GM23248 (cell line): ENCODE results near the gene F10. TPM values are rescaled to one million over a fixed set of nuclear protein-coding genes. Genes with fewer than 3 reads are reported as not detected.

ENCODE experiments used
- DNase-seq: peaks from one replicate; pipeline ENCODE4 v3.0.0-alpha.2; 2015
- H2AFZ ChIP-seq: fragments of 200-600 bp; sonication (generic); 2 replicates; pipeline ENCODE4 v1.6.1; 2016; ENCODE audit warnings: antibody characterized with exemption
- H3F3A ChIP-seq: fragments of 200-600 bp; sonication (generic); 2 replicates; pipeline ENCODE4 v1.6.1; 2016; ENCODE audit warnings: mild to moderate bottlenecking, antibody characterized with exemption, mixed run types; ENCODE audit not compliant: insufficient read depth
- H3K27ac ChIP-seq: fragments of 200-600 bp; sonication (generic); 2 replicates; pipeline ENCODE4 v1.5.1; 2016; ENCODE audit warnings: mild to moderate bottlenecking
- H3K27me3 ChIP-seq: fragments of 200-600 bp; sonication (generic); replicated peaks from 2 replicates; pipeline ENCODE4 v1.6.1; 2016; ENCODE audit warnings: mild to moderate bottlenecking; ENCODE audit not compliant: insufficient read depth
- H3K36me3 ChIP-seq: fragments of 200-600 bp; sonication (generic); 2 replicates; pipeline ENCODE4 v1.6.1; 2016; ENCODE audit warnings: low read depth, mild to moderate bottlenecking
- H3K4me1 ChIP-seq: fragments of 200-600 bp; sonication (generic); 2 replicates; pipeline ENCODE4 v1.6.1; 2016; ENCODE audit warnings: mild to moderate bottlenecking; ENCODE audit not compliant: insufficient read depth
- H3K4me2 ChIP-seq: fragments of 200-600 bp; sonication (generic); one replicate; pipeline ENCODE4 v1.6.1; 2016; ENCODE audit warnings: mild to moderate bottlenecking; ENCODE audit not compliant: unreplicated experiment
- H3K4me3 ChIP-seq: fragments of 200-600 bp; sonication (generic); 2 replicates; pipeline ENCODE4 v1.5.1; 2016; ENCODE audit warnings: mild to moderate bottlenecking
- H3K79me2 ChIP-seq: fragments of 200-600 bp; sonication (generic); 2 replicates; pipeline ENCODE4 v1.6.1; 2016; ENCODE audit warnings: mild to moderate bottlenecking; ENCODE audit not compliant: insufficient read depth
- H3K9ac ChIP-seq: fragments of 200-600 bp; sonication (generic); 2 replicates; pipeline ENCODE4 v1.6.1; 2016; ENCODE audit warnings: mild to moderate bottlenecking
- H3K9me2 ChIP-seq: fragments of 200-600 bp; sonication (generic); 2 replicates; pipeline ENCODE4 v1.6.1; 2016; ENCODE audit warnings: mixed run types, mild to moderate bottlenecking, moderate library complexity; ENCODE audit not compliant: insufficient read depth
- H3K9me3 ChIP-seq: fragments of 200-600 bp; sonication (generic); one replicate; pipeline ENCODE4 v1.6.1; 2017; ENCODE audit warnings: low read depth
- H4K20me1 ChIP-seq: fragments of 200-600 bp; sonication (generic); 2 replicates; pipeline ENCODE4 v1.6.0; 2016; ENCODE audit not compliant: insufficient read depth
- EZH2 ChIP-seq: fragments of 200-600 bp; sonication (generic); IDR thresholded peaks from 2 replicates; pipeline ENCODE4 v1.6.1; 2018; ENCODE audit warnings: antibody characterized with exemption, mild to moderate bottlenecking; ENCODE audit not compliant: insufficient read depth, poor library complexity, severe bottlenecking
- EZH2phosphoT487 ChIP-seq: fragments of 200-600 bp; sonication (generic); IDR thresholded peaks from 2 replicates; pipeline ENCODE4 v1.6.1; 2018; ENCODE audit warnings: antibody characterized with exemption, moderate library complexity, mild to moderate bottlenecking, low read depth; ENCODE audit not compliant: insufficient read depth
- WGBS, 2 experiments: methylation state at CpG; one replicate each; pipeline ENCODE4 v1.1.6; 2015 to 2017; ENCODE audit warnings: low lambda C conversion rate in 2 of 2, low coverage in 1 of 2; ENCODE audit errors: missing lambda C conversion rate in 2 of 2; 5-methylcytosine and 5-hydroxymethylcytosine counted together
- in situ Hi-C: fragments of 300-500 bp; cut with MboI; formaldehyde crosslinking; loops from 2 replicates; pipeline ENCODE4 v1.15.0; 2020
- polyA plus RNA-seq: library from polyadenylated mRNA; unstranded; fragments of >200 nt; fragmentation: Nextera tagmentation; extraction: Ambion mirVana; gene quantifications from 2 replicates; pipeline ENCODE4 v1.2.1, GENCODE V29; 2016
- total RNA-seq: library from RNA; depleted of rRNA; stranded (reverse); fragments of >200 nt; shearing (Covaris generic); gene quantifications from 2 replicates; pipeline ENCODE4 v1.2.3, GENCODE V29; 2014

The F10 gene
- total and polyA plus RNA-seq, 2 experiments from 2014 or later, result 7.8 to 9.1 TPM

GRCh38 chr13:113151745-113152690 lies 29.4 kb downstream of the F10 start:
- no peak overlapping the region for H3K27ac ChIP-seq
- in situ Hi-C loops, result no loop called here
- no peaks in the 10 kb centered on the region for H3K9me2 ChIP-seq
- no peaks in the 10 kb centered on the region for H3K36me3 ChIP-seq
- no peaks in the 10 kb centered on the region for H3K79me2 ChIP-seq
- H3K4me1 ChIP-seq, result peaks cover 4% of the 10 kb centered on the region; the same call in 1 of the 2 replicates
- H4K20me1 ChIP-seq, result no peaks in the 10 kb centered on the region
- peak overlapping the region; percentile 68 for H3K4me3 ChIP-seq
- H3K9ac ChIP-seq, result peak overlapping the region; percentile 50
- H3K27me3 ChIP-seq, result no peaks in the 10 kb centered on the region
- peak overlapping the region; percentile 53 for H3K4me2 ChIP-seq
- H3K9me3 ChIP-seq, result no peaks in the 10 kb centered on the region
- peak; percentile 81 for DNase-seq
- no peak for TF ChIP-seq EZH2phosphoT487
- TF ChIP-seq EZH2, result no peak
- WGBS, 2 experiments, result 42 to 58% methylated on average over 19 to 28 of the region's 28 CpGs
- peak overlapping the region; percentile 93 for H2AFZ ChIP-seq
- H3F3A ChIP-seq, result peaks cover 8% of the 10 kb centered on the region; the same call in 1 of the 2 replicates

GRCh38 chr13:113152691-113152983 lies 30.0 kb downstream of the F10 start:
- peaks cover 8% of the 10 kb centered on the region; the same call in 1 of the 2 replicates for H3F3A ChIP-seq

GRCh38 chr13:113152984-113153809 lies 30.6 kb downstream of the F10 start:
- H3K4me2 ChIP-seq, result peak overlapping the region; percentile 92
- no peaks in the 10 kb centered on the region for H4K20me1 ChIP-seq
- in situ Hi-C loops, result no loop called here
- H3K27ac ChIP-seq, result peak overlapping the region; percentile 35
- peaks cover 4% of the 10 kb centered on the region; the same call in 1 of the 2 replicates for H3K4me1 ChIP-seq
- WGBS, 2 experiments, result 33 to 42% methylated on average over 42 to 57 of the region's 60 CpGs
- H3K79me2 ChIP-seq, result no peaks in the 10 kb centered on the region
- H3K9ac ChIP-seq, result peak overlapping the region; percentile 68
- H3K36me3 ChIP-seq, result no peaks in the 10 kb centered on the region
- no peak for DNase-seq
- H3K9me2 ChIP-seq, result no peaks in the 10 kb centered on the region
- H3K27me3 ChIP-seq, result no peaks in the 10 kb centered on the region
- peak overlapping the region; percentile 93 for H2AFZ ChIP-seq
- peaks cover 8% of the 10 kb centered on the region; the same call in 1 of the 2 replicates for H3F3A ChIP-seq
- H3K4me3 ChIP-seq, result peak overlapping the region; percentile 68
- H3K9me3 ChIP-seq, result no peaks in the 10 kb centered on the region
- TF ChIP-seq EZH2phosphoT487 (no peak), EZH2 (no peak)

More at GRCh38 chr13:113152691-113152983, 30.0 kb downstream of the F10 start:
- Histone ChIP-seq H3K27me3 (no peaks in the 10 kb centered on the region), H3K4me1 (peaks cover 4% of the 10 kb centered on the region; the same call in 1 of the 2 replicates), H3K36me3 (no peaks in the 10 kb centered on the region), H3K4me3 (peak overlapping the region; percentile 68), H4K20me1 (no peaks in the 10 kb centered on the region), H3K9me2 (no peaks in the 10 kb centered on the region), H3K9me3 (no peaks in the 10 kb centered on the region), H3K9ac (peak overlapping the region; percentile 50), H2AFZ (peak overlapping the region; percentile 93), H3K4me2 (peak overlapping the region; percentile 53), H3K27ac (no peak overlapping the region), H3K79me2 (no peaks in the 10 kb centered on the region)
- in situ Hi-C loops, result no loop called here
- peak; percentile 27 for DNase-seq
- WGBS, 2 experiments, result 35 to 57% methylated on average over 1 to 2 of the region's 2 CpGs
- no peak for TF ChIP-seq EZH2phosphoT487
- TF ChIP-seq EZH2, result no peak
